A549 (cell line): ENCODE measurements around the gene FLG.
"Not testable (repeated sequence)": the region's sequence is repeated elsewhere in the genome, so short reads cannot be mapped to it uniquely, and the experiment has no call there.

Experiments
- BCL3 ChIP-seq: fragments of >200 bp; sonication (Bioruptor Twin); formaldehyde crosslinking; IDR thresholded peaks from 3 replicates; pipeline ENCODE4 v1.6.1; 2016
- CTCF ChIP-seq: fragments of >200 bp; sonication (Bioruptor Twin); formaldehyde crosslinking; IDR thresholded peaks from 3 replicates; pipeline ENCODE4 v1.5.1; 2016
- HDAC2 ChIP-seq: fragments of 200-600 bp; sonication (generic); IDR thresholded peaks from 2 replicates; pipeline ENCODE4 v1.6.1; 2016
- HOXB5 ChIP-seq: fragments of 250-450 bp; sonication (Bioruptor Pico); IDR thresholded peaks from 2 replicates; pipeline ENCODE4 v1.5.0; 2020; ENCODE audit warnings: mild to moderate bottlenecking, moderate library complexity
- MAFK ChIP-seq: fragments of 450-650 bp; IDR thresholded peaks from 2 replicates; pipeline ENCODE4 v1.6.1; 2014; ENCODE audit not compliant: partially characterized antibody
- MAX ChIP-seq: IDR thresholded peaks from 2 replicates; pipeline ENCODE4 v1.6.1; 2012
- POLR2A ChIP-seq: IDR thresholded peaks from 2 replicates; pipeline ENCODE4 v1.6.1; 2012; ENCODE audit warnings: mild to moderate bottlenecking, low read length
- RFX5 ChIP-seq: fragments of 450-650 bp; IDR thresholded peaks from 2 replicates; pipeline ENCODE4 v1.7.1; 2014; ENCODE audit warnings: antibody characterized with exemption, mild to moderate bottlenecking, moderate library complexity
- RNF2 ChIP-seq: fragments of 200-600 bp; sonication (generic); IDR thresholded peaks from 2 replicates; pipeline ENCODE4 v1.6.1; 2016; ENCODE audit warnings: low read depth, mild to moderate bottlenecking, antibody characterized with exemption, moderate library complexity, borderline replicate concordance
- ZSCAN20 ChIP-seq: fragments of 250-450 bp; sonication (Bioruptor Pico); IDR thresholded peaks from 2 replicates; pipeline ENCODE4 v1.8.0; 2022; ENCODE audit warnings: mild to moderate bottlenecking, moderate library complexity

DNA sequence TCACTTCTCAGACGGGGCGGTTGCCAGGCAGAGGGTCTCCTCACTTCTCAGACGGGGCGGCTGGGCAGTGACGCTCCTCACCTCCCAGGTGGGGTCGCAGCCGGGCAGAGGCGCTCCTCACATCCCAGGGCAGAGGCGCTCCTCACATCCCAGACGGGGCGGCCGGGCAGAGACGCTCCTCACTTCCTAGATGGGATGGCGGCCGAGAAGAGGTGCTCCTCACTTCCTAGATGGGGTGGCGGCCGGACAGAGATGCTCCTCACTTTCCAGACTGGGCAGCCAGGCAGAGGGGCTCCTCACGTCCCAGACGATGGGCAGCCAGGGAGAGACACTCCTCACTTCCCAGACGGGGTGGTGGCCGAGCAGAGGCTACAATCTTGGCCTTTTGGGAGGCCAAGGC is 68.6 kb downstream of the FLG start:
- not testable (repeated sequence) for TF ChIP-seq RFX5; POLR2A; CTCF; RNF2; BCL3; HOXB5 (CRISPR knock-in tag); MAFK; ZSCAN20 (CRISPR knock-in tag); HDAC2; MAX
